Stimulated activated CD8-positive, alpha-beta memory T cell treated with anti-CD3 and anti-CD28 coated beads, Interleukin-12 subunit alpha, Interleukin-12 subunit beta, amount 100 ng/mL, for 1 hour (primary cell): ENCODE data around the gene MAX.

ENCODE experiments used
- DNase-seq: peaks from one replicate; pipeline ENCODE4 v3.0.0-alpha.2; 2020; ENCODE audit warnings: low read depth

The MAX gene

GRCh38 chr14:65102441-65103149 lies at the start of gene MAX:
Gene MAX (minus strand): TSS chr14:65102517. CDS start chr14:65102339, 178 bp downstream.
- DNase-seq, result peak; percentile 96

GRCh38 chr14:65151609-65151956 lies 49.3 kb upstream of the MAX start:
- DNase-seq, result no peak

- DNase-seq, result no peak
Measured at GRCh38 chr14:65150898-65151608, 48.7 kb upstream of the MAX start.

- DNase-seq, result no peak
Measured at GRCh38 chr14:65149116-65149515, 46.8 kb upstream of the MAX start.

- no peak for DNase-seq
Measured at GRCh38 chr14:65144170-65144569, 41.9 kb upstream of the MAX start.

- DNase-seq, result no peak
Measured at GRCh38 chr14:65142914-65143625, 40.8 kb upstream of the MAX start.

GRCh38 chr14:65142429-65142828 lies 40.1 kb upstream of the MAX start:
- DNase-seq, result no peak

GRCh38 chr14:65141523-65141922 lies 39.2 kb upstream of the MAX start:
- no peak for DNase-seq

GRCh38 chr14:65137648-65138307 lies 35.5 kb upstream of the MAX start:
- no peak for DNase-seq

- no peak for DNase-seq
Measured at GRCh38 chr14:65134651-65135579, 32.6 kb upstream of the MAX start.

- DNase-seq, result no peak
Measured at GRCh38 chr14:65132855-65133254, 30.5 kb upstream of the MAX start.

GRCh38 chr14:65131301-65131701 lies 29.0 kb upstream of the MAX start:
- no peak for DNase-seq

- DNase-seq, result no peak
Measured at GRCh38 chr14:65128096-65128495, 25.8 kb upstream of the MAX start.

GRCh38 chr14:65117769-65118745 lies 15.7 kb upstream of the MAX start:
- DNase-seq, result no peak

GRCh38 chr14:65115615-65116014 lies 13.3 kb upstream of the MAX start:
- DNase-seq, result no peak

- DNase-seq, result no peak
Measured at GRCh38 chr14:65110525-65110924, 8.2 kb upstream of the MAX start.

- DNase-seq, result no peak
Measured at GRCh38 chr14:65109357-65109756, 7.0 kb upstream of the MAX start.

- DNase-seq, result no peak
Measured at GRCh38 chr14:65107200-65107599, 4.9 kb upstream of the MAX start.

- DNase-seq, result no peak
Measured at GRCh38 chr14:65106736-65107135, 4.4 kb upstream of the MAX start.

GRCh38 chr14:65106316-65106715 lies 4.0 kb upstream of the MAX start:
- DNase-seq, result no peak
